ENCODE measurements around the gene SORBS1. TPM values are rescaled to one million over a fixed set of nuclear protein-coding genes. Genes with fewer than 3 reads are reported as not detected.

The SORBS1 gene
- total and polyA plus RNA-seq, 8 donors = 11.4 to 25.6 (median 16.8) TPM

DNA sequence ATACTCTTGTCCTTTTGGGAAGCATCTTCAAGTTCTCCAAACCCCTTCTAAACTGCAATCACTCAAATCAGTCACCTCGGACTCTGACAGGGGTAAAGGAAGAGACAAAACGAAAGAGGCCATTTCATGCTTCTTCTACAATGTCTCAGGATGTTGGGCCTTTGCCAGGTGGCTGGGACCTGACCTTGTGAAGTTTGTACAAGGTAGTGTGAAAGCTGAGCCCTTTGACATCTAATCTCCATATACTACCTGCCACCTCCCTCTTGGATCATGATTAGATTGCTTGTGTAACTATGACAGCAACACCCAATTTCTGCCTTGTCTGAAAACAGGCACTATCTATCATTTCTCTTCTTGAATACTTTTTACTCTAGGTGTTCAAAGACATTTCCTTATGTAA, 235.3 kb downstream of the SORBS1 start:
- H3K27me3 ChIP-seq = no peaks in the 10 kb centered on the region
- intact Hi-C loops (cut with DNase I) = no loop called here
- no peak for ATAC-seq
- no peaks in the 10 kb centered on the region for H3K36me3 ChIP-seq
- peaks cover 0 to 5% (median 0%) of the 10 kb centered on the region in 3 donors for H3K4me1 ChIP-seq
- no peak overlapping the region for H3K4me3 ChIP-seq
- FAIRE-seq = no peak
- no peak overlapping the region for H3K27ac ChIP-seq
- TF ChIP-seq, protein P1, sequence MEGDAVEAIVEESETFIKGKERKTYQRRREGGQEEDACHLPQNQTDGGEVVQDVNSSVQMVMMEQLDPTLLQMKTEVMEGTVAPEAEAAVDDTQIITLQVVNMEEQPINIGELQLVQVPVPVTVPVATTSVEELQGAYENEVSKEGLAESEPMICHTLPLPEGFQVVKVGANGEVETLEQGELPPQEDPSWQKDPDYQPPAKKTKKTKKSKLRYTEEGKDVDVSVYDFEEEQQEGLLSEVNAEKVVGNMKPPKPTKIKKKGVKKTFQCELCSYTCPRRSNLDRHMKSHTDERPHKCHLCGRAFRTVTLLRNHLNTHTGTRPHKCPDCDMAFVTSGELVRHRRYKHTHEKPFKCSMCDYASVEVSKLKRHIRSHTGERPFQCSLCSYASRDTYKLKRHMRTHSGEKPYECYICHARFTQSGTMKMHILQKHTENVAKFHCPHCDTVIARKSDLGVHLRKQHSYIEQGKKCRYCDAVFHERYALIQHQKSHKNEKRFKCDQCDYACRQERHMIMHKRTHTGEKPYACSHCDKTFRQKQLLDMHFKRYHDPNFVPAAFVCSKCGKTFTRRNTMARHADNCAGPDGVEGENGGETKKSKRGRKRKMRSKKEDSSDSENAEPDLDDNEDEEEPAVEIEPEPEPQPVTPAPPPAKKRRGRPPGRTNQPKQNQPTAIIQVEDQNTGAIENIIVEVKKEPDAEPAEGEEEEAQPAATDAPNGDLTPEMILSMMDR (IDR thresholded peaks at IDR 0.05) = no peak
- WGBS, 2 donors = 61 to 84% methylated on average over 2 of the region's 2 CpGs
- no peaks in the 10 kb centered on the region for H3K9me3 ChIP-seq
- no peak for DNase-seq

GRCh38 chr10:95324436-95325268, 236.5 kb downstream of the SORBS1 start:
- no peak for ATAC-seq

GRCh38 chr10:95321554-95322301, 239.4 kb downstream of the SORBS1 start:
- intact Hi-C loops (cut with DNase I) = no loop called here

More at GRCh38 chr10:95324436-95325268, 236.5 kb downstream of the SORBS1 start:
- Histone ChIP-seq H3K36me3 (no peaks in the 10 kb centered on the region), H3K4me1 (no peaks in the 10 kb centered on the region), H3K4me3 (no peak overlapping the region), H3K27me3 (no peaks in the 10 kb centered on the region), H3K9me3 (no peaks in the 10 kb centered on the region), H3K27ac (no peak overlapping the region)
- DNase-seq = no peak
- TF ChIP-seq, protein P1 (IDR thresholded peaks at IDR 0.05) = no peak
- no peak for FAIRE-seq
- intact Hi-C loops (cut with DNase I) = no loop called here
- WGBS, 2 donors = 87 to 90% methylated on average over 11 of the region's 11 CpGs

DNA sequence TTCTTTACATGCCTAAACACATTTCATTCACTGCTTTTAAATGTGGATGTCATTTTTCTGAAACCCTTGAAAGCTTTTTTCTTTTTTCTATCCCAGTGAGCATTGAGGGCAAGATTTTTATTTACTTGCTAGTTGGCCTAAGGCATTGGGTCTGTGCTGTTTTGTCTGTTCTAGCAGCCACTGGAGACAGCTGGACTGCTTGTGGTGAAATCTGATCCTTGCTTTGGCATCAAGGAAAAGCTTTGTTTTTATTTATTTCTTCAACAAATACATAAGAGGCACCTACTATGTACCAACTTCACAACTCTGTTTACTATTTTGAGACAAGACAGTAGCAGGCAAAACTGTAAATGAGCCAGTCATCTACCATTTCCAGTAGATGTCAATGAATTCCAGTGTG, 241.9 kb downstream of the SORBS1 start:
- no peak for FAIRE-seq
- Histone ChIP-seq H3K9me3 (no peaks in the 10 kb centered on the region), H3K4me1 (no peaks in the 10 kb centered on the region), H3K27ac (no peak overlapping the region), H3K36me3 (no peaks in the 10 kb centered on the region), H3K27me3 (no peaks in the 10 kb centered on the region), H3K4me3 (no peak overlapping the region)
- intact Hi-C loops (cut with DNase I) = no loop called here
- TF ChIP-seq, protein P1 (IDR thresholded peaks at IDR 0.05) = no peak
- no peak for DNase-seq
- no peak for ATAC-seq

More at GRCh38 chr10:95321554-95322301, 239.4 kb downstream of the SORBS1 start:
- no peaks in the 10 kb centered on the region for H3K9me3 ChIP-seq
- TF ChIP-seq, protein P1 (IDR thresholded peaks at IDR 0.05) = no peak
- no peaks in the 10 kb centered on the region for H3K4me1 ChIP-seq
- DNase-seq (no peak), ATAC-seq (peak in 3 of 4 donors; percentile 44 to 67 (median 67)), FAIRE-seq (no peak)
- H3K36me3 ChIP-seq = no peaks in the 10 kb centered on the region
- no peaks in the 10 kb centered on the region for H3K27me3 ChIP-seq
- no peak overlapping the region for H3K4me3 ChIP-seq
- no peak overlapping the region for H3K27ac ChIP-seq
- 77 to 78% methylated on average over 10 of the region's 10 CpGs for WGBS, 2 donors

Data from pancreas (tissue), 10 donors.